ENCODE measurements around the gene AURKB.
"Not testable (repeated sequence)": the region's sequence is repeated elsewhere in the genome, so short reads cannot be mapped to it uniquely, and the experiment has no call there.

The AURKB gene

DNA sequence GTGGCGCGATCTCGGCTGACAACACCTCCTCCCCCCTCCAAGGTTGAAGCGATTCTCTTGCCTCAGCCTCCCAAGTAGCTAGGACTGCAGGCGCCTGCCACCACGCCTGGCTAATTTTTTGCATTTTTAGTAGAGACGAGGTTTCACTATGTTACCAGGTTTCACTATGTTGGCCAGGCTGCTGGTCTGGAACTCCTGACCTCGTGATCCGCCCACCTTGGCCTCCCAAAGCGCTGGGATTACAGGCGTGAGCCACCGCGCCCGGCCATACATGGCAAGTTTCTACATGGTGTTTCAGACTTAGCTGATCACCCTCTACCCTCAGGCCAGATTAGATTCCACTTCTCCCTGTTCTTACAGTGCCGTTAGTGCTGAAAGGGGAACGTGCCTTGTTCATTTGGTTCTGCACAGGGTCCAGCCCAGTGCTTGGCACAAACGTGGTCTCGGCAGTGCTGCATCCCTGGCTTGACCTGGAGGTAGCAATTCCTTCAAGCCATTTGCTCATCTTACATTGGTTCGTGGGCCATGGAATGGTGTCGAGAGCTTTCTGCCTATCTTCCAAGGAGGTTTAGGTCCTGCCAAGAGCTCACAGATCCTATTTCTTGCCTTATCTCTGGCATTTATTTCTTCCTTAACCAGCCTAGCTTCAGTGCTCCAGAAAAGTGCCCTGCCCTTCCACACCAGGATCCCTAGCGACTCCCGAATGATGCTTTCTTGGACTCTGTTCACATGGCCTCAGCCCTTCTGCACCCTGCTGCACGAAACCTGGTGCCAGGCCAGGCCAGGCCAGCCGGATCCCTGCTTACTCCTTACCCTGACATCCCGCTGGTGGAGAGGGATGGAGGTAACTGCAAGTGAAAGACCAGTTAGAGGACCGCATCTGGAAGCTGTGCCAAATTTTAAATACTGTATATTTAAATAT, 14.8 kb upstream of the AURKB start:
- no peak for DNase-seq

GRCh38 chr17:8223356-8224126, 13.2 kb upstream of the AURKB start:
- DNase-seq, result peak; percentile 35 to 60

DNA sequence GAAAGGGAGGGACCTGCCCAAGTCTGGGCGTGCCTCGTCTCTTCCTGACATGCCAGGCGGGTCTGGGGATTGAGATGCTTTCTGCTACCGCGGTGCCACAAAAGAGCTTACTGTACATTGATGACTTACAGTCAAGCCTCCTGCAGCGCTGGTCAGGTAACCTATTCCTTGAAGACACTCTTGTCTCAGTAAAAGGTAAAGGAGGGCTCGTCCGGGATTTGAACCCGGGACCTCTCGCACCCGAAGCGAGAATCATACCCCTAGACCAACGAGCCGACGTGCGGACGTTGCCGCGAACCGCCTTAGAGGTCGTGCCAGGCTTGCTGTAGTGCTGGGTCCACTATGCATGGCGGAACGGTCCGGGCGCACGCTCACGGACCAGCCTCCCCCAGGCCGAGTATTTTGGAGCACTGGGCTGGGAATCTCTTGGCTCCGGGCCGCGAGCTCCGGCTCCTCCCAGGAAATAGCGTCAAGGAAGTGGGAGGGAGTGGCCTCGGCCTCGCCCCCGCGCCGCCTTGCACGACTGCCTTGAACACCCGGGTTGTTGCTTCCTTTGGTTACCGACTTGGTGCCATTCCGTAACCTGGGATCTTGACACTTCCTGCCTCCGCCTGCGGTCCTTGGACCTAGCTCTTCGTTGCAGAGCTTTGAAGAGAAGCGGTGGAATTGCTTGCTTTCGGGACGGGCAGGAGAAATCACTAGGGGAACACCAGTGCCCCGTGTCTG, 12.4 kb upstream of the AURKB start:
- DNase-seq, result peak; percentile 70 to 78

- DNase-seq, result no peak
These were observed 11.9 kb upstream of the AURKB start for GRCh38 chr17:8222380-8222629.

GRCh38 chr17:8221663-8222379, 11.4 kb upstream of the AURKB start:
- DNase-seq, result peak; percentile 60 to 74

- peak; percentile 64 to 84 for DNase-seq
These were observed 10.6 kb upstream of the AURKB start for GRCh38 chr17:8220783-8221662.

DNA sequence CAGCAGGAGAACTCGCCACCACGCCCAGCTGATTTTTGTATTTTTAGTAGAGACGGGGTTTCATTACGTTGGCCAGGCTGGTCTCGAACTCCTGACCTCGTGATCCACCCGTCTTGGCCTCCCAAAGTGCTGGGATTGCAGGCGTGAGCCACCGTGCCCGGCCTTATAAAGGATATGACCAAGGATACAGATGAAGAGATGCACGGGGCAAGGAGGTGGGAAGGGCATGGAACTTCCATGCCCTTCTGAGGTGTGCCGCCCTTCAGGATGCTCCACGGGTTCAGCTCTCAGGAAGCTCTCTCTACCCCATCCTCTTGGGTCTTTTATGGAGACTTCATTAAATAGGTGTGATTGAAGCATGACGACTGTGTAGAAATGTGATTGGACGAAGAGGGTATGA, 3.6 kb upstream of the AURKB start:
- DNase-seq, result not testable (repeated sequence)

- DNase-seq, result no peak
These were observed 2.2 kb upstream of the AURKB start for GRCh38 chr17:8212312-8213180.

- DNase-seq, result no peak
These were observed 535 bp upstream of the AURKB start for GRCh38 chr17:8210761-8211458.

DNA sequence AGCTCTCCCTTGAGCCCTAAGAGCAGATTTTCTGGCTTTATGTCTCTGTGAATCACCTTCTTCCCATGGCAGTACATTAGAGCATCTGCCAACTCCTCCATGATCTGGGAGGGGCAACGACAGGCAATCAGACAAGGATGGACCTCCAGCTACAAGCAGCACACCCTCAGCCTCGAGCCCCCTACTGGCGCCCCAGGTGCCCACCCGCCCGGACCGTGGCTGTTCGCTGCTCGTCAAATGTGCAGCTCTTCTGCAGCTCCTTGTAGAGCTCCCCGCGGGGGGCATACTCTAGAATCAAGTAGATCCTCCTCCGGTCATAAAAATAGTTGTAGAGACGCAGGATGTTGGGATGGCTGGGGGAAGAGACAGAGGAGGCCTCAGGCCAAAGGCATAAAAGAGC, 3.8 kb downstream of the AURKB start:
- DNase-seq, result no peak

- DNase-seq, result no peak
These were observed 5.4 kb downstream of the AURKB start for GRCh38 chr17:8204761-8205555.

DNA sequence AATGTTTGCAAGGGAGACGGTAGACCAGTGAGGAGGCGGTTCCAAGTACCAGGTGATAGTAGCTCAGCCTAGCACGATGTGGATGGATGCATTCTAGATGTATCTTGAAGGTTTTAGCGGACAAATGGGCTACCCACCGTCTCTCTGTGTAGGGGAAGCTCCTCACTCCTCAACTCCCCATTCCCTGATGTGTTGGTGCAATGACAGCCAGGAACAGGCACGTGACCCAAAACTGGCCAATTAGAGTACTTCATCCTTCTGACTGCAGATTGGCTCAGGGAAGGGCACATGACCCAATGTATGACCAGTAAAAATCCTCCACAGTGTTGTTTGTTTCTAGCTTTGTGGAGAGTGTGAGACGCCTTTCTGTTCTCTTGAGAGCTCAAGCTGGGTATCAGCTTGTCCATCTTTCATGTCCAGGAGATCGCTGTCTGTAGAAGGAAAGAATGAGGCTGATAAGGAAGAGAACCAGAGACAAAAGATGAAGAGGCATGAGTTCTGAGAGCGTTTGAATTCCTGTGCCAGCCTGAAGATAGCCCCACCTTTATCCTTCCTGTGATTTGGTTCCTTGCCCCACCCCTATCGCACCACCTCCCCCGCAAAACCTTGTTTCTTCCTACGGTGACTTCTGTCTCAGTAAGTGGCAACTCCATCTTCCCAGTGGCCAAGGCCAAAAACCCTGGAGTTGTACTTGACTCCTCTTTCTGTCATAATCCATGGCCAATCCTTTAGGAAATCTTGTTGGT, 18.1 kb downstream of the AURKB start:
- peak; percentile 59 to 76 for DNase-seq

- DNase-seq, result no peak
These were observed 19.9 kb downstream of the AURKB start for GRCh38 chr17:8190506-8190905.

- peak; percentile 78 to 86 for DNase-seq
These were observed 20.5 kb downstream of the AURKB start, which contains the start of gene BORCS6 for GRCh38 chr17:8189711-8190477. Gene BORCS6 (minus strand): TSS chr17:8190180. CDS start chr17:8190140, 40 bp downstream.

- DNase-seq, result no peak
These were observed 21.2 kb downstream of the AURKB start for GRCh38 chr17:8189041-8189710.

GRCh38 chr17:8188263-8188839, 22.0 kb downstream of the AURKB start:
- no peak for DNase-seq
